DMS79 (cell line): ENCODE measurements around the gene CCSER1.
A peak's percentile ranks its signal among the peaks of the same experiment; 100 is the strongest.
"Not testable (repeated sequence)": the region's sequence is repeated elsewhere in the genome, so short reads cannot be mapped to it uniquely, and the experiment has no call there.

Source experiments
- DNase-seq: peaks from one replicate; lab custom pipeline; 2025; lab: John Stamatoyannopoulos, UW

The CCSER1 gene

GRCh38 chr4:90705501-90705900 is 578.3 kb downstream of the CCSER1 start:
- DNase-seq: not testable (repeated sequence)

- DNase-seq: no peak
Observed at GRCh38 chr4:90715242-90715641, 588.0 kb downstream of the CCSER1 start.

GRCh38 chr4:90718931-90719330 is 591.7 kb downstream of the CCSER1 start:
- DNase-seq: no peak

- no peak for DNase-seq
Observed at GRCh38 chr4:90727938-90728337, 600.7 kb downstream of the CCSER1 start.

- no peak for DNase-seq
Observed at GRCh38 chr4:90730752-90731151, 603.6 kb downstream of the CCSER1 start.

- no peak for DNase-seq
Observed at GRCh38 chr4:90733211-90733610, 606.0 kb downstream of the CCSER1 start.

GRCh38 chr4:90745176-90745575 is 618.0 kb downstream of the CCSER1 start:
- DNase-seq: no peak

GRCh38 chr4:90753068-90753467 is 625.9 kb downstream of the CCSER1 start:
- no peak for DNase-seq

- DNase-seq: peak; percentile 38
Observed at GRCh38 chr4:90757534-90758060, 630.4 kb downstream of the CCSER1 start.

GRCh38 chr4:90760059-90760458 is 632.9 kb downstream of the CCSER1 start:
- DNase-seq: no peak

GRCh38 chr4:90766837-90767236 is 639.6 kb downstream of the CCSER1 start:
- DNase-seq: no peak

GRCh38 chr4:90769251-90769650 is 642.1 kb downstream of the CCSER1 start:
- no peak for DNase-seq

- no peak for DNase-seq
Observed at GRCh38 chr4:90780193-90780592, 653.0 kb downstream of the CCSER1 start.

- DNase-seq: no peak
Observed at GRCh38 chr4:90786602-90787001, 659.4 kb downstream of the CCSER1 start.

GRCh38 chr4:90792696-90793095 is 665.5 kb downstream of the CCSER1 start:
- no peak for DNase-seq

GRCh38 chr4:90798948-90799347 is 671.8 kb downstream of the CCSER1 start:
- DNase-seq: no peak

GRCh38 chr4:90799895-90800294 is 672.7 kb downstream of the CCSER1 start:
- DNase-seq: no peak

GRCh38 chr4:90815569-90815968 is 688.4 kb downstream of the CCSER1 start:
- DNase-seq: no peak

GRCh38 chr4:90816754-90817153 is 689.6 kb downstream of the CCSER1 start:
- no peak for DNase-seq

GRCh38 chr4:90824266-90825150 is 697.3 kb downstream of the CCSER1 start:
- no peak for DNase-seq

- DNase-seq: no peak
Observed at GRCh38 chr4:90825849-90826248, 698.7 kb downstream of the CCSER1 start.

- DNase-seq: no peak
Observed at GRCh38 chr4:90833706-90834105, 706.5 kb downstream of the CCSER1 start.

GRCh38 chr4:90837241-90837640 is 710.0 kb downstream of the CCSER1 start:
- no peak for DNase-seq

GRCh38 chr4:90838859-90839258 is 711.7 kb downstream of the CCSER1 start:
- DNase-seq: not testable (repeated sequence)
